Smooth muscle cell (in vitro differentiated cells): ENCODE results near the gene RFXAP. TPM values are rescaled to one million over a fixed set of nuclear protein-coding genes. Genes with fewer than 3 reads are reported as not detected.
"Not testable (repeated sequence)": the region's sequence is repeated elsewhere in the genome, so short reads cannot be mapped to it uniquely, and the experiment has no call there.

ENCODE experiments used
- DNase-seq: peaks from one replicate; lab custom pipeline; 2025; ENCODE audit not compliant: unreplicated experiment; lab: John Stamatoyannopoulos, UW
- H2AFZ ChIP-seq: fragments of 200-600 bp; sonication (generic); 2 replicates; pipeline ENCODE4 v1.6.0; 2016; ENCODE audit warnings: antibody characterized with exemption, low read depth, mild to moderate bottlenecking
- H3F3A ChIP-seq: fragments of 200-600 bp; sonication (generic); 2 replicates; pipeline ENCODE4 v1.6.0; 2017; ENCODE audit warnings: antibody characterized with exemption, low read depth
- H3K27ac ChIP-seq: fragments of 200-600 bp; sonication (generic); 2 replicates; pipeline ENCODE4 v1.5.1; 2016; ENCODE audit warnings: low read depth, mild to moderate bottlenecking
- H3K27me3 ChIP-seq: fragments of 200-600 bp; sonication (generic); 2 replicates; pipeline ENCODE4 v1.6.1; 2016; ENCODE audit warnings: low read depth, mild to moderate bottlenecking
- H3K36me3 ChIP-seq: fragments of 200-600 bp; sonication (generic); 2 replicates; pipeline ENCODE4 v1.5.1; 2016; ENCODE audit warnings: low read depth
- H3K4me1 ChIP-seq: fragments of 200-600 bp; sonication (generic); 2 replicates; pipeline ENCODE4 v1.5.1; 2016; ENCODE audit warnings: low read depth
- H3K4me2 ChIP-seq: fragments of 200-600 bp; sonication (generic); 2 replicates; pipeline ENCODE4 v1.6.0; 2016; ENCODE audit warnings: mild to moderate bottlenecking
- H3K4me3 ChIP-seq: fragments of 200-600 bp; sonication (generic); 2 replicates; pipeline ENCODE4 v1.5.1; 2016; ENCODE audit warnings: mild to moderate bottlenecking
- H3K79me2 ChIP-seq: fragments of 200-600 bp; sonication (generic); 2 replicates; pipeline ENCODE4 v1.6.0; 2016; ENCODE audit warnings: low read depth, mild to moderate bottlenecking
- H3K9ac ChIP-seq: fragments of 200-600 bp; sonication (generic); 2 replicates; pipeline ENCODE4 v1.6.0; 2016; ENCODE audit warnings: low read depth
- H3K9me3 ChIP-seq: fragments of 200-600 bp; sonication (generic); replicated peaks from 2 replicates; pipeline ENCODE4 v1.5.1; 2016; ENCODE audit warnings: low read depth
- H4K20me1 ChIP-seq: fragments of 200-600 bp; sonication (generic); 2 replicates; pipeline ENCODE4 v1.6.0; 2016; ENCODE audit warnings: low read depth
- WGBS: methylation state at CpG from one replicate; pipeline ENCODE4 v1.1.7; 2016; ENCODE audit warnings: low lambda C conversion rate; 5-methylcytosine and 5-hydroxymethylcytosine counted together
- polyA plus RNA-seq: library from polyadenylated mRNA; unstranded; fragments of >200 nt; fragmentation: Nextera tagmentation; extraction: Ambion mirVana; gene quantifications from 2 replicates; pipeline ENCODE4 v1.2.1, GENCODE V29; 2016
- total RNA-seq: library from RNA; depleted of rRNA; stranded (reverse); fragments of >200 nt; gene quantifications from 2 replicates; pipeline ENCODE4 v1.2.3, GENCODE V29; 2014
- TF ChIP-seq, protein P1 (sequence below): fragments of 200-600 bp; sonication (generic); IDR thresholded peaks from 2 replicates; pipeline ENCODE4 v1.5.1; 2017; ENCODE audit warnings: borderline replicate concordance, mild to moderate bottlenecking, antibody characterized with exemption; ENCODE audit not compliant: insufficient read depth, poor library complexity, severe bottlenecking

RFXAP gene
- total and polyA plus RNA-seq, 2 experiments from 2014 or later: 0.81 to 2.9 TPM

DNA sequence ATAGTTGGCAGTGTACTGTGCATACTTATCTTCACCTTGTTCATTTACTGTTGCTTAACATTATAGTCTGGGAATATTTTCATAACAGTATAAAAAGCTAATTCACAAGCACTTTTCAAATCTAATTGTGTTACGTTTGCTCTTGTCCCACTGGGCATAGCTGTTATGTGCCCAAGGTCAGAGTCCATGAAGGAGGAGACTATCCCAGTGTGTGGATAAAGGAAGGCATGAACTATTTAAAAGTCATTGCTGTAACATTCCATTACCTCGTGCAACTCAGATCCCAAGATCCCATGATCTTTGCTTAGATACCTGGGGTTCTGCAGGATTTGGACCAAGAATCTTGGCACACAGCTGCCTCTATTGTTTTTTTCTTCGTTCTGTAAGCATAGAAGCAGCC lies 35.1 kb upstream of the RFXAP start:
- Histone ChIP-seq H3K36me3 (no peaks in the 10 kb centered on the region), H3K4me3 (no peak overlapping the region), H3F3A (no peaks in the 10 kb centered on the region), H3K4me2 (no peak overlapping the region), H3K79me2 (no peaks in the 10 kb centered on the region), H3K4me1 (peaks cover 9% of the 10 kb centered on the region), H3K27ac (no peak overlapping the region), H4K20me1 (no peaks in the 10 kb centered on the region), H3K27me3 (no peaks in the 10 kb centered on the region), H2AFZ (no peak overlapping the region), H3K9ac (no peak overlapping the region), H3K9me3 (no peaks in the 10 kb centered on the region)
- WGBS: 70% methylated on average over 3 of the region's 3 CpGs
- TF ChIP-seq, protein P1, sequence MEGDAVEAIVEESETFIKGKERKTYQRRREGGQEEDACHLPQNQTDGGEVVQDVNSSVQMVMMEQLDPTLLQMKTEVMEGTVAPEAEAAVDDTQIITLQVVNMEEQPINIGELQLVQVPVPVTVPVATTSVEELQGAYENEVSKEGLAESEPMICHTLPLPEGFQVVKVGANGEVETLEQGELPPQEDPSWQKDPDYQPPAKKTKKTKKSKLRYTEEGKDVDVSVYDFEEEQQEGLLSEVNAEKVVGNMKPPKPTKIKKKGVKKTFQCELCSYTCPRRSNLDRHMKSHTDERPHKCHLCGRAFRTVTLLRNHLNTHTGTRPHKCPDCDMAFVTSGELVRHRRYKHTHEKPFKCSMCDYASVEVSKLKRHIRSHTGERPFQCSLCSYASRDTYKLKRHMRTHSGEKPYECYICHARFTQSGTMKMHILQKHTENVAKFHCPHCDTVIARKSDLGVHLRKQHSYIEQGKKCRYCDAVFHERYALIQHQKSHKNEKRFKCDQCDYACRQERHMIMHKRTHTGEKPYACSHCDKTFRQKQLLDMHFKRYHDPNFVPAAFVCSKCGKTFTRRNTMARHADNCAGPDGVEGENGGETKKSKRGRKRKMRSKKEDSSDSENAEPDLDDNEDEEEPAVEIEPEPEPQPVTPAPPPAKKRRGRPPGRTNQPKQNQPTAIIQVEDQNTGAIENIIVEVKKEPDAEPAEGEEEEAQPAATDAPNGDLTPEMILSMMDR: no peak
- no peak for DNase-seq

DNA sequence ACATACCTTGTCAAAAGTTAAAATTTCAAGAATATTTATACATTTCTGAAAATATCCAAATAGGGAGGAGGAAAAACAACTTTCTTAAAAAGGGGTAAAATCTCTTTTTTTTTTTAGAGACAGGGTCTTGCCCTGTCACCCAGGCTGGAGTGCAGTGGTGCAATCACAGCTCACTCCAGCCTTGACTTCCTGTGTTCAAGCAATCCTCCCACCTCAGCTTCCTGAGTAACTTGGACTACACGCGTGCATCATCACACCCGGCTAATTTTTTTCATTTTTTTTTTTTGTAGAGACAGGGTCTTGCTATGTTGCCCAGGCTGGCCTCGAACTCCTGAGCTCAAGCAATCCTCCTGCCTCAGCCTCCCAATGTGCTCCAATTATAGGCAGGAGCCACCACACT lies 32.8 kb upstream of the RFXAP start:
- not testable (repeated sequence) for H3K4me2 ChIP-seq, H3K27me3 ChIP-seq, H3K79me2 ChIP-seq, H3K36me3 ChIP-seq, H3K27ac ChIP-seq, H3K4me3 ChIP-seq, H3K9ac ChIP-seq, H3K9me3 ChIP-seq, H3K4me1 ChIP-seq, H4K20me1 ChIP-seq, H3F3A ChIP-seq, H2AFZ ChIP-seq, DNase-seq
- WGBS: 99% methylated on average over 4 of the region's 4 CpGs

DNA sequence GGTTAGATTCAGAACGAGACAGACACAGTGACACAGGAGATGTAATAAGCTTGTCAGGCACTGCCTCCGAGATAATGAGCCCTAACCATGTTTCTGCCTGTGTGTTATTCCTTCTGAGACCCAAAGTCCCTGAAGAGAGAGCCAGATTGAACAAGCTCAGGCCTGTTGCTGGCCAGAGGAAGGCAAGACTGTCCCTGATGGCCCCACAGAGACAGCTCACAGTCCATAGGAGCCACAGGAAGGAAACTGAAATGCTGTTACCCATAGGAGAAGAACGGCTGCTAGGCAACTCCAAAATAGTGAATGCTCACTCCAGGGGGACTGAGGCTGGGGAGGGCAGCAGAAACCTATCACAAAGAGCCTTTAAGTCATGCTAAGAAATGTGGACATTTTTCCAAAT lies 31.8 kb upstream of the RFXAP start:
- no peaks in the 10 kb centered on the region for H3K36me3 ChIP-seq
- no peaks in the 10 kb centered on the region for H3K79me2 ChIP-seq
- no peak overlapping the region for H3K9ac ChIP-seq
- H3K4me2 ChIP-seq: no peak overlapping the region
- no peaks in the 10 kb centered on the region for H3K27me3 ChIP-seq
- 81% methylated on average over 3 of the region's 3 CpGs for WGBS
- H3K27ac ChIP-seq: no peak overlapping the region
- no peaks in the 10 kb centered on the region for H4K20me1 ChIP-seq
- H3K4me1 ChIP-seq: peaks cover 3% of the 10 kb centered on the region
- no peak for DNase-seq
- H3F3A ChIP-seq: no peaks in the 10 kb centered on the region
- H3K4me3 ChIP-seq: no peak overlapping the region
- no peak overlapping the region for H2AFZ ChIP-seq
- H3K9me3 ChIP-seq: no peaks in the 10 kb centered on the region
- TF ChIP-seq, protein P1: no peak

DNA sequence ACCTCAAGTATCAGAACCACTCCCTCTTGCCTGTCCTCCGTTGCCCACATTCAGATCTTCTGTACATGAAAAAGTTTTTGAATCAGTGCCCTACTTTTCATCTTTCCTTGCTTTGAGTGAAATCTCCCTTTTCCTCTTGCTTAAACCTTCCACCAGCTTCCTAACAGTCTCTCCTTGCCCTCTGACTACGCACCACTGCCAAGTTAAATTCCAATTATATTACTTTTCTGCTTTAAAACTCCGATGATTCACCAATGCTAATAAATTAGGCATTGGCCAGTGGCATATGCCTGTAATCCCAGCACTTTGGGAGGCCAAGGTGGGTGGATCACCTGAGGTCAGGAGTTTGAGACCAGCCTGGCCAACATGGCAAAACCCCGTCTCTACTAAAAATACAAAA lies 30.7 kb upstream of the RFXAP start:
- Histone ChIP-seq H3K36me3 (no peaks in the 10 kb centered on the region), H3K4me3 (no peak overlapping the region), H3K27me3 (no peaks in the 10 kb centered on the region), H2AFZ (no peak overlapping the region), H3F3A (no peaks in the 10 kb centered on the region), H3K4me1 (peaks cover 3% of the 10 kb centered on the region), H3K27ac (no peak overlapping the region), H3K9ac (no peak overlapping the region), H4K20me1 (no peaks in the 10 kb centered on the region), H3K4me2 (no peak overlapping the region), H3K79me2 (no peaks in the 10 kb centered on the region), H3K9me3 (no peaks in the 10 kb centered on the region)
- DNase-seq: no peak
- 75% methylated on average over 4 of the region's 4 CpGs for WGBS
- TF ChIP-seq, protein P1: no peak
